Measurements from ENCODE around the gene C16orf87.
"Not testable (repeated sequence)": the region's sequence is repeated elsewhere in the genome, so short reads cannot be mapped to it uniquely, and the experiment has no call there.

The C16orf87 gene, protein sequence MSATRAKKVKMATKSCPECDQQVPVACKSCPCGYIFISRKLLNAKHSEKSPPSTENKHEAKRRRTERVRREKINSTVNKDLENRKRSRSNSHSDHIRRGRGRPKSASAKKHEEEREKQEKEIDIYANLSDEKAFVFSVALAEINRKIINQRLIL

DNA sequence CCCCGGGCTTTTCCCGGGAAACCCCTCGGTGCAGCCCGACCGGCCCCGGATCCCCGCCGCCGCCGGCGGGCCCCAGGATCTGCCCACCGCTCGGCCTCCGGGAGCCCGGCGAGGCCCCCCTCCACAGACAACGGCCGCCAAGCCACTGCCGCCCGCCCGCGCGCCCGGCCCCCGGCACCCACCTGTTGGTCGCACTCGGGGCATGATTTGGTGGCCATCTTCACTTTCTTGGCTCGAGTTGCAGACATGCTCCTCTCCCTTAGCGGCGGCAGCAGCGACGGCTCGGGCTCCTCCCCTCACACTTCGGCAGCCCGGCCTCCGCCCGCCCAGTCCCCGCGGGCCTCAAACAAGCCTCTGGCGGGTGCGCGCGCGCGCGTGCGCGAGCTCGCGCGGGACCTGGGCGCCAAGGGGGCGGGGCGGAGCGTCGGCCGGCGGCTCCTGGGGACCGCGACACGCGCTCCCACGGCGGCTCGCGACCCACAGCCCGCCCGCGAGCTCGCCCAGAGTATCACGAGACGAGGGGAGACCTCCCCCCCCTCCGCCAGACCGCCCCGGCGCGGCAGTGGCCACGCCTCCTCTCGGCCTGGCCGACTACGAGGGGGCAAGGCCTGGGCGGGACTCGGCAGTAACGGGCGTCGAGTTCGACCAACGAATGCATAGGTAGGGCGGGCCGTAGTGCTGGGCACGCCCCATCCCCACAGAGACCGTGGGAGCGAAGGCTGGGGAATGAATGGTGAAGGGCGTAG lies at the start of gene C16orf87:
TSS of gene C16orf87 (minus strand) at position 279 of the 746 bp plus-strand sequence. CDS start at position 248, 31 bp downstream.
- peak; percentile 97 for DNase-seq

DNA sequence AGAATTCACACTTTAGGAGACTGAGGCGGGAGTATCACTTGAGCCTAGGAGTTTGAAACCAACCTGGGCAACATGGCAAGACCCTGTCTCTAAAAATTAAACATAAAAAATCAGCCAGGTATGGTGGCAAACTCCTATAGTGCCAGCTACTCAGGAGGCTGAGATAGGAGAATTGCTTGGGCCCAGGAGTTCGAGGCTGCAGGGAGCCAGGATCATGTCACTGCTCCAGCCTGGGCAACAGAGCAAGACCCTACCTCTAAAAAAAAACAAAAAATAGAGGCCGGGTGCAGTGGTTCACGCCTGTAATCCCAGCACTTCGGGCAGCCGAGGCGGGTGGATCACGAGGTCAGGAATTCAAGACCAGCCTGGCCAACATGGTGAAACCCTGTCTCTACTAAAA lies 44.3 kb upstream of the C16orf87 start:
- DNase-seq = no peak

DNA sequence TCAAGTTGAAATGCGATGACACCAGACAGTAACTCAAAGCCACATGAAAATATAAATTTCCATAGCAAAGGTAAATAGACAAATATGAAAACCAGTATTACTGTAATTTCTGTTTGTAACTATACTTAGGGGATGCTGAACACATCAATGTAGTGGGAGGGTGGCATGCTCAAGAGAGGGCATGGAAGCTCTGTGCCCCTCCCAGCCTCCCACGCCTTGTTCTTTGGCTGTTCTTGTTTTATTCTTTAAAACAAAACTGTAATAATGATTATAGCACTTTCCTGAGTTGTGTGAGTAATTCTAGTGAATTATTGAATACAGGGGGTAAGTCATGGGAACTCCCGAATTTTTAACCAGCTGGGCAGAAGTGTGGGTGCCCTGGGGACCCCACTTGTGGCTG lies 42.2 kb upstream of the C16orf87 start:
- DNase-seq = no peak

DNA sequence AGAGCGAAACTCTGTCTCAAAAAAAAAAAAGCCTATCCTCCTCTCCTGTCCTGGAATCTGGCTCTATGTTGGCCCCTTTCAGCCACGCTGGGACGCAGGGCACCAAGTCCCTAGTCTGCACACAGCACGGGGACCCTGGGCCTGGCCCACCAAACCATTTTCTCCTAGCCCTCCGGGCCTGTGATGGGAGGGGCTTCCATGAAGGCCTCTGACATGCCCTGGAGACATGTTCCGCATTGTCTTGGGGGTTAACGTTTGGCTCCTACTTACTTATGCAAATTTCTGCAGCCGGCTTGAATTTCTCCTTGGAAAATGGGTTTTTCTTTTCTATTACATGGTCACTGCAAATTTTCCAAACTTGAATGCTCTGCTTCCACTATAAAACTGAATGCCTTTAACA lies 40.6 kb upstream of the C16orf87 start:
- DNase-seq = no peak

DNA sequence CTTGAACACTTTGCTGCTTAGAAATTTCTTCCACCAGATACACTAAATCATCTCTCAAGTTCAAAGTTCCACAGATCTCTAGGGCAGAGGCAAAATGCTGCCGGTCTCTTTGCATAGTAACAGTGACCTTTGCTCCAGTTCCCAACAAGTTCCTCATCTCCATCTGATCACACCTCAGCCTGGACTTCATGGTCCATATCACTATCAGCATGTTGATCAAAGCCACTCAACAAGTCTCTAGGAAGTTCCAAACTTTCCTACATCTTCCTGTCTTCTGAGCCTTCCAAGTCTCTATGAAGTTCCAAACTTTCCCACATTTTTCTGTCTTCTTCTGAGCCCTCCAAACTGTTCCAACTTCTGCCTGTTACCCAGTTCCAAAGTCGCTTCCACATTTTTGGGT lies 37.9 kb upstream of the C16orf87 start:
- not testable (repeated sequence) for DNase-seq

DNA sequence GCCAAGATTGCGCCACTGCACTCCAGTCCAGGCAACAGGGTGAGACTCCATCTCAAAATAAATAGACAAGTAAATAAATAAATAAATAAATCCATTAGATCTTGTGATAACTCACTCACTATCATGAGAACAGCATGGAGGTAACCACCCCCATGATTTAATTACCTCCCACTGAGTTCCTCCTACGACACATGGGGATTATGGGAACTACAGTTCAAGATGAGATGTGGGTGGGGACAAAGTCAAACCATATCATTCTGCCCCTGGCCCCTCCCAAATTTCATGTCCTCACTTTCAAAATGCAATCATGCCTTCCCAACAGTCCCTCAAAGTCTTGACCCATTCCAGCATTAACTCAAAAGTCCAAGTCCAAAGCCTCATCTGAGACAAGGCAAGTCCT lies 36.5 kb upstream of the C16orf87 start:
- DNase-seq = not testable (repeated sequence)

DNA sequence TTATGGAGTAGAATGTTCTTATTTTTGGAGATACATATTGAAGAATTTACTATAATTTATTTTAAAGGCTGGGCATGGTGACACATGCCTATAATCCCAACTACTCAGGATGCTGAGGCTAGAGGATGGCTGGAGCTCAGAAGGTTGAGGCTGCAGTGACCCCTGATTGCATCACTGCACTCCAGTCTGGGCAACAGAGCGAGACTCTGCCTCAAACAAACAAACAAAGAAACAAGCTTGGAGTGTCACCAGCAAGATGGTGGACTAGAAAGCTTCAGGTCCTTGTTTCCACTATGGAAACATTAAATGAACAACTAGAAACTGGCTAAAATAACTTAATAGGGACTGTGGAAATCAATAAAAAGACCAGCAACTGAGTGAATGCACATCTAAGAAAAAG lies 35.3 kb upstream of the C16orf87 start:
- no peak for DNase-seq

DNA sequence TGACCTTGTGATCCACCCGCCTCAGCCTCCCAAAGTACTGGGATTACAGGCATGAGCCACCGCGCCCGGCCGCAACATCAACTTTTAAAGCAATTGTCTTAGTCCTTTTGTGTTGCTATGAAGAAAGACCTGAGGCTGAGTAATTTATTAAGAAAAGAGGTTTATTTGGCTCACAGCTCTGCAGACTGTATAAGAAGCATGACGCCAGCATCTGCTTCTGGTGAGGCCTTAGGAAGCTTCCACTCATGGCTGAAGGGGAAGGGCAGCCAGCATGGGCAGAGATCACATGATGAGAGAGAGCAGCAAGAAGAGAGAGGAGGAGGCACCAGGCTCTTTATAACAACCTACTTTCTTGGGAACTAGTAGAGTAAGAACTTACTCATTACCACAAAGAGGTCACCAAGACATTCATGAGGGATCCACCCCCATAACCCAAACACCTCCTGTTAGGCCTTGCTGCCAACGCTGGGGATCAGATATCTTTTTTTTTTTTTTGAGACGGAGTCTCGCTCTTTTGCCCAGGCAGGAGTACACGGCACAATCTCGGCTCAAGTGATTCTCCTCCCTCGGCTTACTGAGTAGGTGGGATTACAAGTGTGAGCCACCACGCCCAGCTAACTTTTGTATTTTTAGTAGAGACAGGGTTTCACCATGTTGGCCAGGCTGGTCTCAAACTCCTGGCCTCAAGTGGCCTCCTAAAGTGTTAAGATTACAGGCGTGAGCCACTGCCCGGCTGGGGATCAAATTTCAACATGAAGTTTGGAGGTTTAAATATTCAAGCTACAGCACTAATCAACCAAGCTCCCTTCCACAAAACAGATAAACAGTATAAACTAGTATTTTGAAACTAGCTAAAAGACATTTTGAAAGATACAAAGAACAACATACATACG lies 31.8 kb upstream of the C16orf87 start:
- DNase-seq = no peak

DNA sequence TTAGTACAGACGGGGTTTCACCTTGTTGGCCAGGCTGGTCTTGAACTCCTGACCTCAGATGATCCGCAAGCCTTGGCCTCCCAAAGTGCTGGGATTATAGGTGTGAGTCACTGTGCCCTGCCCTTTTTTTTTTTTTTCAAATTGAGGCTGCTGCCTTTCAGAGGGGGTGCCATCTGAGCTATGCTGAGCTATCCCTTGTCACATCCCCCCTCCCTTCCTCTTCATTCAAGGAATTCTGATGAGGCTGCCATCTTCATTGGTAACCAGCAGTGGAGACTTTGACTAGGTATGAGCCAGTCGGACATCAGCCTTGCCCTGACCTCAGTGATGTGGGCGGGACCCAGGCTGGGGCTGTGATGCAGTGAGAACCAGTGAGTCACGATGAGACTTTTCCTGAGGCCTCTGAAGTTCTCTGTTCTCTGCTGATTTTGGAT lies 28.8 kb upstream of the C16orf87 start:
- no peak for DNase-seq

DNA sequence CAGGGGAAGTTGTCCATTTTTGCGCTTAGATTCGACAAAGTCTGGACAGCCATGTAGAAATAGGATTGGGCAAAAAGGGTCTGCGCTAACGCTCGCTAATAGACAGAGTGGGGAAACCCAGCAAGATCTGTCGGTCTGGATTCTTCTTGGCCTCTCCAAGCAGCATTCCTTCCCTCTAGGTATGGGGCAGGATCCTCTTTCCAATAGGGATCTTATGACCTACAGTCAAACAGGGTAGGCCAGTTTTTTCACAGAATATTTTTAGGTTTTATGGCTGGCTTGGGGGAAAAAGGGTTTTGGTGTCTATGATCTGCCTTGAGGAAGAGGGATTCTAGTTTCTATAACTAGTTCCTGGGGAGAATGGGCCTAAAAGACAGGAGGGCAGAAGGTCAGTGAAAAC lies 27.2 kb upstream of the C16orf87 start:
- no peak for DNase-seq

DNA sequence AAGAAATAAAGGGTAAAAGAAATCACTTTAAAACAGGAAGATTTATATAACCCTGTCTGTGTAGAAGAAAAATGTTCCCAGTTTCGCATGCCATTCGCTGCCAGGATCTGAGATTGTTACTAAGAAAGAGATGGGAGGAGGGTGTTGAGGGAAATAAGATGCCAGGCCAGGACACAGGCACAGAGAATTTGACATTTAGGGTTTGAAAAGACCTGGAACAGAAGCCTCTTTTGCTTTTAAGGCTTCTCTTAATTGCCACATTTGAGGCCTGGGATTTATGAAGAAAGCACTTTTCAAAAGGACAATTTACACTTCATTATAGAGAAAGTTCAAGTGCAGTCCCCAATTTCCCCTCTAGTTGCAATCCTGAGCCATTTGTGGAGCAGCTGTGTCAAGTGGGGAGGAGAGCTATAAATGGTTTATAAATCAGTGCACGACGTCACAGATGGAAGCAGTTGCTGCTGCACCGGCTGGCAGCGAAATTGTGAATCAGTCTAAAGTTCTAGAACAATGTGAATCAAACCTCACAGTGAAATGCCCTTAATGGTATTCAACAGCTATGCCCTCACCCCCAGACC lies 26.5 kb upstream of the C16orf87 start:
- peak; percentile 39 for DNase-seq

DNA sequence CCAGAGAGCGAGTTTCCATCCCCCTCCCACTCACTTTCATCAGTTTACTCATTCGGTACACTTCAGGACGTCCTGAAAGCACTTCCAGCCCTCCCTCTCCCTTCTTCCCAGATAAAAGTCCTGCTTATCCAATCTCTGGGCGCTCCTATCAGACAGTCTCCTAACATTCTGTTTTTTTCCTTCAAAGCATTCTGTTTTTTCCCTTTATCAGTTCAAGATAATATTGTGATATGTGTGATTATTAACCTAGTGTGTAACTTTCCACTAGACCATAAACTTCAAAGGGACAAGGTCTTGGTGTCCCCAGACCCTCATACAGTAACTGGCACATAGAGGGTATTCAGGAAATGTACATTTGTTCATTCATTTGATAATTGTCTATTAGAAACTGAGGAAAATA lies 24.4 kb upstream of the C16orf87 start:
- no peak for DNase-seq

DNA sequence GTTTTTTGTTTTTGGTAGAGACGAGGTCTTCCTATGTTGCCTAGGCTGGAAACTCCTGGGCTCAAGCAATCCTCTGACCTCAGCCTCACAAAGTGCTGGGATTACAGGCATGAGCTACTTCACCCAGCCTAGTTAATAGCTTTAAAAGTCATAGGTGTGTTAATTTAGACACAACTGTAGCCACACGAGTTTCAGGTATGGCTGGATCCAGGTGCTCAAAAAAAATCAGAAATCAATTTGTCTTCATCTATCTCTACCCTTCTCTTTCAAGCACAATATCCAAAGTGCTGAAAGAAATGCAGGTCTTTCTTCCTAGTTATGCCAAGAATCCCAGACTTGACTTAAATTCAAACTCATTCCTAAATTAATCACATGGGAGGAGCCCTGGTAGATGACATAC lies 23.9 kb upstream of the C16orf87 start:
- DNase-seq = no peak

DNA sequence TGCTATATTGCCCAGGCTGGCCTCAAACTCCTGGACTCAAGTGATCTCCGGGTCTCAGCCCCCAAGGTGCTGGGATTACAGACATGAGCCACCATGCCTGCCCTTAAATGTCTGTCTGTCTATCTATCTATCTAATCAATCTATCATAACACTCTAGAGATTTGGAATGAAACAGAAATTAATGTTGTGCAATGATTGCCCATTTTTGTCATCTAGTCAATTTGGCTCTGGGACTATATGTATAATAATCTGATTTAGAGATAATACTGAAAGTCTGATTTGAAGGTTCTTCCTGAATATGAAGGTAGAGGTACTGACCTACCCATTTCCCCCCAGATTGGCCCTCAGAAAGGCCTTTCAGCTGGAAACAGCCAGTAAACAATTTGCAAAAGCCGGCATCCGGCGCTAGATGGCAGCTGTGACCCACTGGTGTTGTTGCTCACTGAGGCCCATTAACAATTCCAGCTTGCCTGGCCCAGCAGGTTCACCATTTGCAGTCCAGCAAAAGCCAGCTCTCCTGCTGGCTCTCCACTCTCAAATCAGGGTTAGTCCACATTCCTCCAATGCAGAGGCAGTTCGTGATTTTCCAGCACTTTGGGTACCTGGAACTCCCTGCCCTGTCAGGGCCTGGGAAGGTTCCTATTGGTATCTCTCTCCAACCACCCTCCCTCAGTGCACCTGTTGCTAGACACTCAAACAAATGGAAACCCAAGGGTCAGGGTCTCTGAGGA lies 22.9 kb upstream of the C16orf87 start:
- DNase-seq = peak; percentile 36

DNA sequence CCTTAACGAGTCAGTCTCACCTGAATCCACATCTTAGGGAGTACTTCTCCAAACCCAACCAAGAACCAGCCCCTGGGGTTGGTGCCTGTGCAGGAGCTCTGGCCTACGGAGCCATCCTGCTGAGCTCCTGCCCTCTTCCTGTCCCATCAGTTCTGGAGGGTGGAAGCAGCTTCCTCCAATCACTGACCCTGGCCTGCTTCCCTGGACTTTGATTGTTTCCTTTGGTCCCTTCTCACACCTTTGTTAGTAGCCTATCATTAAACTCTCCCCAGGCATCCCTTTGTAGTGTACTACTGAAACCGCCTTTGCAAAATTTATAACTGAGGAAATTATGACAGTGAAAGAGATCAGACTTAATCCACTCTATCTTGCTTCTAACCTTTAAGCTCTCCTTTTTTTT lies 21.1 kb upstream of the C16orf87 start:
- no peak for DNase-seq

DNA sequence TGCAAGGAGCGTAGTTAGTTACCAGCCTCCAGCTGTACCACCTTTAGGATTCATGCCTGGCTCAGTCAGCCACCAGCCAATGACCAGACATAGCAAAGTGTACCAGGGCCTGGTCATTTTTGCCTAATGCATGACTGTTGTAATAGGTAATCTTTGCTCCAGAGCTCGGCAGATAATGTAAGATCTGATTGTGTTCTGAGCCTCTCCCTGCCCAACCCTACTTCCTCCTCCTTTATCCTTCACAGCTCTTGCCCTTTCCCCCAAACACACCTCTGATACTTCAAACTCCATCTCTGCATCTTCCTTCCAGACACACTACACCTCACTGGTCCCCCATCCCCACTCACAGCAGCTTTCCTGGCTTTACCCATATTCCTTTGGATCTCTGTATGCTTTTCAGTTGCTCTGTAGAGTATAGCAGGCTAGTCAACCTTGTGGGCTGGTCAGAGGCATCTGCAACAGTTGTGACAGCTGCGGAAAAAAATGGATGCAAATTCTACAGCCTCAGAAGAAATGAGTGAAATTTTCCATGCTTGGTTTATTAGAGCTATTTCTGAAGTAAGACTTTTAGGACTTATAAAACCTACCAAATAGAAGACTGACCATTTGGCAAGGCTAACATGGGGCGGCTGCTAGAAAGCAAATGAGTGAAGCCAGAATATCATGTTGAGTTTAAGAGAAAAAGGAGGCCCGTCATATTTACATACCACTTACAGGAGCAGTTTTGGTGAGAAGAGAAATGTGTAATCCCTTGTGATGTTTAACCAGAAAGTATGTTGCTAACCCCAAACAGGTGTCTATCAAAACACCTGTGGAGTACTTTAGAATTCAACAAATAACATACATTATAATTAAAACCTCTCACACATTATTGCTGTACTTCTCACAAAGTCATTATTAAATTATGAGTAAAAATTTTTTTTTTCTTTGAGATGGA lies 19.9 kb upstream of the C16orf87 start:
- no peak for DNase-seq

DNA sequence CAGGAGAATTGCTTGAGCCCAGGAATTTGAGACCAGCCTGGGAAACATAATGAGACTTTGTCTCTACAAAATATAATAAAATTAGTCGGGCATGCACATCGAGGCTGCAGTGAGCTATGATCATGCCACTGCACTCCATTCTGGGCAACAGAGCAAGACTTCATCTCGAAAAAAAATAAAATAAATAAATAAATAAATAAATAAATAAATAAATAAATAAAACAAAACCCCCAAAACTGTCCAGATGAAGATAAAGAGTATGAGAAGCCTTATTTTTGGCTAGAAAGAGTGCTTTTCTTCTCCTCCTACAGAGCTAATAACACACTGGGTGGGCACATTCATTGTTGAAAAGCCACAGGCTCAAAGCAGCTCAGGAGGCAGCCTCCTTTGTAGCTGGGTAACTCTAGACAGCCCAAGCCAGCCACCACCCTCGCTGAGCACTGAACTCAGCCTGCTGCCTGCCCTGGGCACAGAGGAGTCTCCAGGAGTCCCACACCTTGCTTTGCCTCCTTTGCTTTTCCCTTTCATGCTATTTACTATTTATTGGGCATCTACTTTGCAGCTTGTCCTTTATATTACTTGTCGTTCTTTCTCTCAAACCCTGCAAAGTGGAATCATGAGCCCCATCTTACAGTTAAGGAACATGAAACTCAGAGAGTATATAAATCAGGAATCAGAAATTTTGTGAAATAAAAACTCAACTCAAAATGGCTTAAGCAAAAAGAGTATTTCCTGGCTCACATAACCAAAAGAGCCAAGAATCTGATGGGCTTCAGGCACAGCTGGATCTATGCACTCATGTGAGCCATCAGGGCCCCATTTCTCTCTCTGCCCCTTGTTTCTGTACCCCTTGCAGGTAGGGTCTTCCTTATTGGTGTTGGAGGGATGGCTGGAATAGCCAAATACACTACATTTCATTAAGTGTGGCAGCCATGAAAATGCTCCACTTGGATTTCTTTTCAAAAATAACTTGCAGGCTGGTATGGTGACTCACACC lies 18.1 kb upstream of the C16orf87 start:
- DNase-seq = no peak

DNA sequence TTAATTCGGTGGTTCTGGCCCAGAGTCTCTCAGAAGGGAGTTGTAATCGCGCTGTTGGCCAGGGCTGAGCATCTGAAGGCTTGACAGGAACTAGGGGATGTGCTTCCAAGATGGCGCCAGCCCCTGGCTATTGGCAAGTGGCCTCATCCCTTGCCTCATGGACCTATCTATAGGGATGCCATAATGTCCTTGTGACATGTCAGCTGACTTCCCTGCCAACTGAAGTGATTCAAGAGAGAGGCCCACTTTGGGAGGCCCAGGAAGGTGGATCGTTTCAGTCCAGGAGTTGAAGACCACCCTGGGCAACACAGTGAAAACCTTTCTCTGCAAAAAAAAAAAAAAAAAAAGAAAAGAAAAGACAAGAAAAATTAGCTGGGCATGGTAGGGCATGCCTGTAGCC lies 15.0 kb upstream of the C16orf87 start:
- DNase-seq = no peak

DNA sequence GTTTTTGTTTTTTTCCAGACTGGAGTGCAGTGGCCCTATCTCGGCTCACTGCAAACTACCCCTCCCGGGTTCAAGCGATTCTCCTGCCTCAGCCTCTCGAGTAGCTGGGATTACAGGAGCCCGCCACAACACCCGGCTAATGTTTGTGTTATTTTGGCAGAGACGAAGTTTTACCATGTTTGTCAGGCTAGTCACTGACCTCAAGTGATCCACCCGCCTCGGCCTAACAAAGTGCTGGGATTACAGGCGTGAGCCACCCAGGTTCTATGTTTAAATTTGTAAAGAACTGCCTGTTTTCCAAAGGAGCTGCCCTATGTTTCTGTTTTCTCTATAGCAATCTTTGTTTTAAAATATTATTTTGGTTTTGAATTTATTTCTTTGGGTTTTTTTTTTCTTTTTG lies 13.8 kb upstream of the C16orf87 start:
- DNase-seq = no peak

Measured in NCI-H1105 (cell line).